Endodermal cell (in vitro differentiated cells): ENCODE measurements around the gene EML4. TPM values are rescaled to one million over a fixed set of nuclear protein-coding genes. Genes with fewer than 3 reads are reported as not detected.

Source experiments
- DNase-seq: peaks from one replicate; pipeline ENCODE4 v3.0.0-alpha.2; 2017
- H3K27ac ChIP-seq: 2 replicates; pipeline ENCODE4 v1.5.1; 2013; ENCODE audit warnings: mild to moderate bottlenecking, low read depth, low read length, moderate library complexity
- H3K27me3 ChIP-seq: 2 replicates; pipeline ENCODE4 v1.6.1; 2013; ENCODE audit warnings: mild to moderate bottlenecking, low read length, moderate library complexity; ENCODE audit not compliant: insufficient read depth, control insufficient read depth, poor library complexity, severe bottlenecking
- H3K36me3 ChIP-seq: 2 replicates; pipeline ENCODE4 v1.7.0; 2013; ENCODE audit warnings: mild to moderate bottlenecking, low read length, moderate library complexity; ENCODE audit not compliant: control insufficient read depth, insufficient read depth
- H3K4me1 ChIP-seq: one replicate; pipeline ENCODE4 v1.7.0; 2013; ENCODE audit warnings: low read length; ENCODE audit not compliant: control insufficient read depth, insufficient read depth
- H3K4me3 ChIP-seq: 2 replicates; pipeline ENCODE4 v1.5.1; 2013; ENCODE audit warnings: mild to moderate bottlenecking, low read length, moderate library complexity
- H3K9ac ChIP-seq: 2 replicates; pipeline ENCODE4 v1.6.1; 2013; ENCODE audit warnings: mild to moderate bottlenecking, low read length, moderate library complexity; ENCODE audit not compliant: poor library complexity, severe bottlenecking; ENCODE audit errors: extremely low read depth
- H3K9me3 ChIP-seq: 2 replicates; pipeline ENCODE4 v1.6.1; 2013; ENCODE audit warnings: mild to moderate bottlenecking, low read length, moderate library complexity; ENCODE audit not compliant: control insufficient read depth
- H3K27ac Mint-ChIP-seq: 2 replicates; pipeline ENCODE4 v1.8.0; 2020; ENCODE audit warnings: mixed read lengths
- H3K27me3 Mint-ChIP-seq: 2 replicates; pipeline ENCODE4 v1.8.0; 2021; ENCODE audit warnings: mild to moderate bottlenecking, mixed read lengths; ENCODE audit not compliant: insufficient read depth
- H3K36me3 Mint-ChIP-seq: 2 replicates; pipeline ENCODE4 v1.8.0; 2020; ENCODE audit warnings: low read depth, mixed read lengths
- H3K4me1 Mint-ChIP-seq: 2 replicates; pipeline ENCODE4 v1.8.0; 2020; ENCODE audit warnings: mixed read lengths
- H3K4me3 Mint-ChIP-seq: 2 replicates; pipeline ENCODE4 v1.8.0; 2020; ENCODE audit warnings: mild to moderate bottlenecking, moderate library complexity, mixed read lengths
- H3K9me3 Mint-ChIP-seq: 2 replicates; pipeline ENCODE4 v1.8.0; 2020; ENCODE audit warnings: mild to moderate bottlenecking, mixed read lengths
- WGBS, 2 experiments: methylation state at CpG; one replicate each; pipeline versions ENCODE4 v1.1.5 to v1.1.7; 2013; ENCODE audit warnings: missing lambda C conversion rate in 2 of 2, mixed read lengths in 1 of 2; ENCODE audit not compliant: insufficient coverage in 1 of 2, insufficient read length in 1 of 2; 5-methylcytosine and 5-hydroxymethylcytosine counted together
- total RNA-seq, 2 donors: library from RNA; stranded (reverse); fragmentation: NEBNext Ultra II Directional in 1 of 2; extraction: Animal tissue kit (Norgen Biotek cat#: 25700) in 1 of 2; gene quantifications; 2 replicates in 1 of 2; 3 replicates in 1 of 2; pipeline ENCODE4 v1.2.1, GENCODE V29; 2021
- TF ChIP-seq, protein P1 (sequence below): fragments of 200-600 bp; sonication (generic); conservative IDR thresholded peaks from 2 replicates; pipeline ENCODE4 v1.5.0; 2021; ENCODE audit warnings: antibody characterized with exemption, mild to moderate bottlenecking

The EML4 gene
- total RNA-seq, 2 donors from 2014 or later: 84.6 to 90.9 TPM

DNA sequence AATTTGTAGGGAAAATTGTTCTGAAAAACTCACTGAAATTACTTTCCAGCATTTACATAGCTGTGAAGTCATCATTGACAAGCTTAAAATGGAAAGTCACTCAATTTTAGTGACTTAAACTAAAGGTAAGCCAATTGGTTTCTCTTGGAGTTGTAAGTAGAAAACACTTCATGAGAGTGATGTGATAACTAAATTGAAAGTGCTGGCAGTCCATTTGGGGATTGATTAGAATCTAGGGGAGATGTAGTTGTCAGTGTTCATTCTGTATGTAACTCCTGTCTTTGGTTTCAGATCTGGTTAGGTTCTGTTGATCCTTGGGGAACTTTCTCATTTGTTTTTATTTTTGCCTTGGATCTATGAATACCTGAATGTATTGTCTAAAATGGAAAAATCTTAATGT, 138.0 kb downstream of the EML4 start:
- H3K36me3 ChIP-seq: peaks cover 69% of the 10 kb centered on the region
- no peak overlapping the region for H3K27ac ChIP-seq
- Mint-ChIP-seq H3K27ac (no peak overlapping the region), H3K4me1 (no peaks in the 10 kb centered on the region), H3K9me3 (no peaks in the 10 kb centered on the region), H3K27me3 (no peaks in the 10 kb centered on the region), H3K36me3 (peaks cover 45% of the 10 kb centered on the region), H3K4me3 (no peak overlapping the region)
- no peaks in the 10 kb centered on the region for H3K27me3 ChIP-seq
- H3K9me3 ChIP-seq: no peaks in the 10 kb centered on the region
- H3K4me3 ChIP-seq: no peak overlapping the region
- no peaks in the 10 kb centered on the region for H3K4me1 ChIP-seq
- H3K9ac ChIP-seq: no peak overlapping the region
- TF ChIP-seq, protein P1, sequence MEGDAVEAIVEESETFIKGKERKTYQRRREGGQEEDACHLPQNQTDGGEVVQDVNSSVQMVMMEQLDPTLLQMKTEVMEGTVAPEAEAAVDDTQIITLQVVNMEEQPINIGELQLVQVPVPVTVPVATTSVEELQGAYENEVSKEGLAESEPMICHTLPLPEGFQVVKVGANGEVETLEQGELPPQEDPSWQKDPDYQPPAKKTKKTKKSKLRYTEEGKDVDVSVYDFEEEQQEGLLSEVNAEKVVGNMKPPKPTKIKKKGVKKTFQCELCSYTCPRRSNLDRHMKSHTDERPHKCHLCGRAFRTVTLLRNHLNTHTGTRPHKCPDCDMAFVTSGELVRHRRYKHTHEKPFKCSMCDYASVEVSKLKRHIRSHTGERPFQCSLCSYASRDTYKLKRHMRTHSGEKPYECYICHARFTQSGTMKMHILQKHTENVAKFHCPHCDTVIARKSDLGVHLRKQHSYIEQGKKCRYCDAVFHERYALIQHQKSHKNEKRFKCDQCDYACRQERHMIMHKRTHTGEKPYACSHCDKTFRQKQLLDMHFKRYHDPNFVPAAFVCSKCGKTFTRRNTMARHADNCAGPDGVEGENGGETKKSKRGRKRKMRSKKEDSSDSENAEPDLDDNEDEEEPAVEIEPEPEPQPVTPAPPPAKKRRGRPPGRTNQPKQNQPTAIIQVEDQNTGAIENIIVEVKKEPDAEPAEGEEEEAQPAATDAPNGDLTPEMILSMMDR: no peak
- no peak for DNase-seq

DNA sequence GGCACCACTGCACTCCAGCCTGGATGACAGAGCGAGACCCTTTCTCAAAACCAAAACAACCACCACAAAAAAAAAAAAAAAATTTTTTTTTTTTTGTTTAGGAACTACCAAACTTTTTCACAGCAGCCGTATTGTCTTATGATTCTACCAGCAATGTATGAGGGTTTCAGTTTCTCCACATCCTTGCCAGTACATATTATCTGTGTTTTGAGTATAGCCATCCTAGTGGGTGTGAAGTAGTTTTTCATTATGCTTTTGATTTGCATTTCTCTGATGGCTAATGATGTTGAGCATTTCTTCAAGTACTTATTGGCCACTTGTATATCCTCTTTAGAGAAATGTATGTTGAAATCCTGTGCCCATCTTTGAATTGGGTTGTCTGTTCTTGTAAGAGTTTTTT, 140.2 kb downstream of the EML4 start:
- Histone ChIP-seq H3K4me3 (no peak overlapping the region), H3K36me3 (peaks cover 49% of the 10 kb centered on the region), H3K9ac (no peak overlapping the region), H3K27me3 (no peaks in the 10 kb centered on the region), H3K4me1 (no peaks in the 10 kb centered on the region), H3K9me3 (no peaks in the 10 kb centered on the region), H3K27ac (no peak overlapping the region)
- no peaks in the 10 kb centered on the region for H3K27me3 Mint-ChIP-seq
- no peak overlapping the region for H3K4me3 Mint-ChIP-seq
- H3K4me1 Mint-ChIP-seq: no peaks in the 10 kb centered on the region
- TF ChIP-seq, protein P1: no peak
- no peak overlapping the region for H3K27ac Mint-ChIP-seq
- H3K9me3 Mint-ChIP-seq: no peaks in the 10 kb centered on the region
- DNase-seq: no peak
- WGBS, 2 experiments: 93% methylated on average over 2 of the region's 2 CpGs; no CpG with 5 or more reads in 1 of the 2 experiments
- H3K36me3 Mint-ChIP-seq: peaks cover 37% of the 10 kb centered on the region

GRCh38 chr2:42310007-42310515, 140.9 kb downstream of the EML4 start:
- Histone ChIP-seq H3K9ac (no peak overlapping the region), H3K27me3 (no peaks in the 10 kb centered on the region), H3K4me1 (no peaks in the 10 kb centered on the region), H3K9me3 (no peaks in the 10 kb centered on the region), H3K36me3 (peaks cover 45% of the 10 kb centered on the region), H3K4me3 (no peak overlapping the region), H3K27ac (no peak overlapping the region)
- no peak overlapping the region for H3K4me3 Mint-ChIP-seq
- no peaks in the 10 kb centered on the region for H3K4me1 Mint-ChIP-seq
- H3K27me3 Mint-ChIP-seq: no peaks in the 10 kb centered on the region
- TF ChIP-seq, protein P1: no peak
- H3K36me3 Mint-ChIP-seq: peaks cover 35% of the 10 kb centered on the region
- no peak overlapping the region for H3K27ac Mint-ChIP-seq
- DNase-seq: no peak
- no peaks in the 10 kb centered on the region for H3K9me3 Mint-ChIP-seq
- WGBS, 2 experiments: 83 to 100% methylated on average over 1 of the region's 1 CpG
